Nasal cavity respiratory epithelium epithelial cell of viscerocranial mucosa (primary cell): ENCODE results near the gene HSPA14. TPM values are rescaled to one million over a fixed set of nuclear protein-coding genes. Genes with fewer than 3 reads are reported as not detected.

Experiments
- total RNA-seq: library from RNA; depleted of rRNA; stranded (reverse); fragments of >200 nt; gene quantifications from 2 replicates; pipeline ENCODE4 v1.2.3, GENCODE V29; 2014

HSPA14 gene
- total RNA-seq, result 9.2 and 10.2 TPM in 2 replicates

GRCh38 chr10:14837757-14838581 is at the start of gene HSPA14, which contains the start of the genes CDNF and MSANTD7:
Gene HSPA14, plus strand, starts transcription at chr10:14838306. Its CDS starts 97 bp downstream, at chr10:14838403.
Gene CDNF, minus strand, starts transcription at chr10:14838037. Its CDS starts 91 bp downstream, at chr10:14837946.
Gene MSANTD7, plus strand, starts transcription at chr10:14838306. Its CDS starts 3,979 bp downstream, at chr10:14842285.

GRCh38 chr10:14878266-14879123 is 40.4 kb downstream of the HSPA14 start, which contains the start of gene SUV39H2:
Gene SUV39H2, plus strand, starts transcription at chr10:14878866. Its CDS starts 23 bp downstream, at chr10:14878889.

Other genes starting within 250 kb of the HSPA14 start
- 18.5 and 29.3 TPM in 2 replicates for gene FAM107B, start 63.4 kb upstream of the HSPA14 start, total RNA-seq
- gene CDNF, start 269 bp upstream of the HSPA14 start, total RNA-seq, result 1.2 and 1.4 TPM in 2 replicates
- 26.4 and 34.2 TPM in 2 replicates for gene MSANTD7, start within 50 bp of the HSPA14 start, total RNA-seq
- 8.2 and 12.9 TPM in 2 replicates for gene SUV39H2, start 40.6 kb downstream of the HSPA14 start, total RNA-seq
- gene DCLRE1C, start 115.8 kb downstream of the HSPA14 start, total RNA-seq, result 8.2 and 31.7 TPM in 2 replicates
- 0.43 TPM in 1 of 2 replicates, not detected in the other for gene MEIG1, start 121.1 kb downstream of the HSPA14 start, total RNA-seq
- gene OLAH, start 205.6 kb downstream of the HSPA14 start, total RNA-seq, result 5.0 and 15.0 TPM in 2 replicates